NCI-H2196 (cell line): ENCODE data around the gene KANK4.
"Not testable (repeated sequence)": the region's sequence is repeated elsewhere in the genome, so short reads cannot be mapped to it uniquely, and the experiment has no call there.

Experiments
- DNase-seq: peaks from one replicate; lab custom pipeline; 2025; ENCODE audit not compliant: unreplicated experiment; lab: John Stamatoyannopoulos, UW

Gene KANK4

GRCh38 chr1:62241371-62242131 lies 77.7 kb downstream of the KANK4 start:
- DNase-seq = peak; percentile 41

GRCh38 chr1:62240651-62241370 lies 78.4 kb downstream of the KANK4 start:
- no peak for DNase-seq

GRCh38 chr1:62239652-62240403 lies 79.4 kb downstream of the KANK4 start:
- not testable (repeated sequence) for DNase-seq

GRCh38 chr1:62238507-62238906 lies 80.7 kb downstream of the KANK4 start:
- no peak for DNase-seq

GRCh38 chr1:62237950-62238374 lies 81.3 kb downstream of the KANK4 start:
- no peak for DNase-seq

DNA sequence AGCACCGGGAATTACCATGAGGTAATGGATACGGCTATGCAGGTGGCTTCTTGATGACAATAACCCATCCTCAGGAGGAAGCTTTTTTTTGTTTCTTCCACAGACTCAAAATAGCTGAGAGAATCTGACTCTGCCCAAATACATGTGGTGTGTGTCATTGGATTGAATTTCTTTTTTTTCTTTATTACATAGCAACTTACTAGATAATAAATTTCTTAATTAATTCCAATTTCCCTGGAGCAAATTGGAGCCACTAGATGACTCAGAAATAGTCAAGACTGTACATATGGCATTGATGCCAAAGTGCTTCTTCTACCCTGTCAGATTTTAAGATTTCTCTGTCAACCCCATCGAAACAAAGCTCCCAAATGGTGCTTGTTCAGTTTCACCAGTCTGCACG lies 81.9 kb downstream of the KANK4 start:
- no peak for DNase-seq

DNA sequence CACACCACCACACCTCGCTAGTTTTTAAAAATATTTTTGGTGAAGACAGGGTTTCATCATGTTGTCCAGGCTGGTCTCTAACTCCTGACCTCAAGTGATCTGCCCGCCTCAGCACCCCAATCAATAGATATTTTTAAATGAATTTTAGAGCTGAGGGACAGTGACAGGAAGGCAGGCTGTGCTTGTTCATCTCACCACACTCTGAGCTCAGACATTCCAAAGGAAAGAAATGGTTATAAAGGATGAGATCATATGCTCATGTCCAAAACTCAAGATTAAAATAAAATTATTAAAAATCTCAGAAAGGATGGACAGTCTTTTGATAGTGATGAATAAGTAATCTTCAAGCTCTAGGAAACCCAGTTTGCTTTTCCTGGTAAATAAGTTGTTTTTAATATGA lies 83.7 kb downstream of the KANK4 start:
- DNase-seq = no peak

- no peak for DNase-seq
These were observed 84.5 kb downstream of the KANK4 start for GRCh38 chr1:62234688-62235087.

GRCh38 chr1:62233926-62234450 lies 85.2 kb downstream of the KANK4 start:
- no peak for DNase-seq

GRCh38 chr1:62232871-62233278 lies 86.4 kb downstream of the KANK4 start:
- DNase-seq = no peak

GRCh38 chr1:62230718-62231117 lies 88.5 kb downstream of the KANK4 start:
- no peak for DNase-seq

GRCh38 chr1:62229932-62230331 lies 89.3 kb downstream of the KANK4 start:
- DNase-seq = no peak

- no peak for DNase-seq
These were observed 89.8 kb downstream of the KANK4 start for GRCh38 chr1:62229468-62229867.

DNA sequence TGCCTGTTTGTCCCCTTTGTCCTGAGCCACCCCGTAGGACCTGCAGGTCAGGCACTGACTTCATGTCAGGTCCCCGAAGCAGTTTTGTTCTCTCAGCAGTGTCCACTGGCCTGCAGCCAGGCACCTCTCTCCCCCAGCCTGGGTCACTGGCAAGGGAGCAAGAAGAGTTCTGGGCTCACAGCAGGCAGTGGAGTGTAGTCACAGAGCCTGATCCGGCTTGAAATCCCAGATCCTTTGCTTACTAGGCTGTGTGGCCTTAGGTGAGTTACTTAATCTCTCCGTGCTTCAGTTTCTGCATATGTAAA lies 90.4 kb downstream of the KANK4 start:
- no peak for DNase-seq

DNA sequence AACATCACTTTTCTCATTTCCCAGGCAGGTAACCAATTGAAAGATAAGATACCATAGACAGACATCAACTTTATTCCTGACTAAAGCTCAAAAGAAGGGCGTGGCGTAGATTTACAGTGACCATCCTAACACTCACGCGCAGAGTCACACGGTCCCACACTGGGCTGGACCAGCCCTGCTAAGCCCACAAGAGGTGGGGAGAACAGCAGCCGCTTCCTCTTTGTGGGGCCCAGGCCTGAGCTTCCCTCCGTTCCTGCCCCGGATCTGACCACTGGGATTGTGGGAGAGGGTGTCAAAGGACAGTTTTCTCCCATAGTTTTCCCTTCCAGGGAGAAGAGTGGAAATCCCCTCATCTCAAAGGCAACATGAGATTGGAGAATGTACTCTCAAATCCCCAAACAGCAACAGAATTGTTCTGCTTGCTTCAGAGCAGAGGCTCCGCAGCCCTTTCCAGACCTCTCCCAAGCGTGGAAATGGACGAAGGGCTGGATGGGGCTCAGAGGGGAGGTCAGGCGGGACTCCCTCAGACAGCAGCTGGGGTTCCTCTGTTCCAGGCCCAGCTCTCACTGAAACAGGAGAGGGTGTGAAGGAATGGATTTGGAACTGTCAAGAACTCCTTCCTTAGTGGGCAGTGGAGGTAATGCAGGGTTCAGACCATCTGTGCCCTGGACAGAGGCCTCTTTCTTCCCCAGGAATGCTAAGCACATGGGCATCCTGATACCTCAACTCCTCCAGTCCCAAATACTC lies 90.9 kb downstream of the KANK4 start:
- DNase-seq = no peak

- no peak for DNase-seq
These were observed 91.7 kb downstream of the KANK4 start for GRCh38 chr1:62227496-62227895.

GRCh38 chr1:62224182-62224581 lies 95.1 kb downstream of the KANK4 start:
- no peak for DNase-seq

GRCh38 chr1:62222321-62222720 lies 96.9 kb downstream of the KANK4 start:
- DNase-seq = no peak

DNA sequence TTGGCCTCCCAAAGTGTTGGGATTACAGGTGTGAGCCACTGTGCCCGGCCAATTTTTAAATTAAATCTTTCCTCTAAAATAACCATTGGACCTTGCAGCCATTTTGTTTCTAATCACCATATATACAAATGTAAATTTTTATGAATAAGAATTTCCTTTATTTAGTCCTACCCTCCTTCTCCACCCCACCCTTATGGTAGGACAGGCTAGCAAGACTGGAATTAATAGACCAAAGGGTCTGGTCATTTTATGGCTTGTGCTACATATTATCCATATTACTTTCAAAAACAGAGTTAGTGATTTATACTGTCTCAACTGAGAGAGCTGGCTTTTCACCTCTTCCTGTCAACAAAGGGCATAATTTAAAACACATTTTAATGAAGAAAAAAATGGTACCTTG lies 98.1 kb downstream of the KANK4 start:
- DNase-seq = no peak

DNA sequence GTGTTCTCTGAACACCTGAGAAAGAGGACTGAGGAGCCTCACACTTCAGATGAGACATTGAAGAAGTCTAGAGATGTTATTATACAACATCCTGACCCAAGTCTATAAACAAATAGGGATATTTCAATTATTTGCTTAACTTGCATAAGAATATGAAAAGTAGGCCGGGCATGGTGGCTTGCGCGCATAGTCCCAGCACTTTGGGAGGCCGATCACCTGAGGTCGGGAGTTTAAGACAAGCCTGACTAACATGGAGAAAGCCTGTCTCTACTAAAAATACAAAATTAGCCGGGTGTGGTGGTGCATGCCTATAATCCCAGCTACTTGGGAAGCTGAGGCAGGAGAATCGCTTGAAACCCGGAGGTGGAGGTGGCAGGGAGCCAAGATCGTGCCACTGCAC lies 98.8 kb downstream of the KANK4 start:
- not testable (repeated sequence) for DNase-seq

GRCh38 chr1:62218604-62219003 lies 100.6 kb downstream of the KANK4 start:
- no peak for DNase-seq
